GM20431 (cell line): ENCODE measurements around the gene SLC25A25.
"Not testable (repeated sequence)": the region's sequence is repeated elsewhere in the genome, so short reads cannot be mapped to it uniquely, and the experiment has no call there.

Experiments used
- in situ Hi-C: fragments of 300-500 bp; cut with MseI, MboI; formaldehyde crosslinking; loops from one replicate; pipeline ENCODE4 v1.15.0; 2020; ENCODE audit warnings: low sequenced_read_pairs; ENCODE audit not compliant: unreplicated experiment

SLC25A25 gene

GRCh38 chr9:128070874-128071273 lies 2.8 kb downstream of the SLC25A25 start:
- in situ Hi-C loops, result no loop called here

DNA sequence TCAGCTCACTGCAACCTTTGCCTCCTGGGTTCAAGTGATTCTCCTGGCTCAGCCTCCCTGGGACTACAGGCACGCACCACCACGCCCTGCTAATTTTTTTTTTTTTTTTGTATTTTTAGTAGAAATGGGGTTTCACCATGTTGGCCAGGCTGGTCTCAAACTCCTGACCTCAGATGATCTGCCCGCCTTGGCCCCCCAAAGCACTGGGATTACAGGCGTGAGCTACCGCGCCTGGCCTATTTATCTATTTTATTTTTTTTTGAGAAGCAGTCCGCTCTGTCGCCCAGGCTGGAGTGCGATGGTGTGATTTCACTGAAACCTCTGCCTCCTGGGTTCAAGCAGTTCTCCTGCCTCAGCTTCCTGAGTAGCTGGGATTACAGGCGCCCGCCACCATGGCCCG lies 3.4 kb downstream of the SLC25A25 start:
- in situ Hi-C loops, result not testable (repeated sequence)

- in situ Hi-C loops, result no loop called here
These were observed 4.4 kb downstream of the SLC25A25 start for GRCh38 chr9:128072144-128073021.

GRCh38 chr9:128073253-128073886 lies 5.3 kb downstream of the SLC25A25 start:
- in situ Hi-C loops, result no loop called here

- in situ Hi-C loops, result no loop called here
These were observed 9.9 kb downstream of the SLC25A25 start for GRCh38 chr9:128077847-128078503.

DNA sequence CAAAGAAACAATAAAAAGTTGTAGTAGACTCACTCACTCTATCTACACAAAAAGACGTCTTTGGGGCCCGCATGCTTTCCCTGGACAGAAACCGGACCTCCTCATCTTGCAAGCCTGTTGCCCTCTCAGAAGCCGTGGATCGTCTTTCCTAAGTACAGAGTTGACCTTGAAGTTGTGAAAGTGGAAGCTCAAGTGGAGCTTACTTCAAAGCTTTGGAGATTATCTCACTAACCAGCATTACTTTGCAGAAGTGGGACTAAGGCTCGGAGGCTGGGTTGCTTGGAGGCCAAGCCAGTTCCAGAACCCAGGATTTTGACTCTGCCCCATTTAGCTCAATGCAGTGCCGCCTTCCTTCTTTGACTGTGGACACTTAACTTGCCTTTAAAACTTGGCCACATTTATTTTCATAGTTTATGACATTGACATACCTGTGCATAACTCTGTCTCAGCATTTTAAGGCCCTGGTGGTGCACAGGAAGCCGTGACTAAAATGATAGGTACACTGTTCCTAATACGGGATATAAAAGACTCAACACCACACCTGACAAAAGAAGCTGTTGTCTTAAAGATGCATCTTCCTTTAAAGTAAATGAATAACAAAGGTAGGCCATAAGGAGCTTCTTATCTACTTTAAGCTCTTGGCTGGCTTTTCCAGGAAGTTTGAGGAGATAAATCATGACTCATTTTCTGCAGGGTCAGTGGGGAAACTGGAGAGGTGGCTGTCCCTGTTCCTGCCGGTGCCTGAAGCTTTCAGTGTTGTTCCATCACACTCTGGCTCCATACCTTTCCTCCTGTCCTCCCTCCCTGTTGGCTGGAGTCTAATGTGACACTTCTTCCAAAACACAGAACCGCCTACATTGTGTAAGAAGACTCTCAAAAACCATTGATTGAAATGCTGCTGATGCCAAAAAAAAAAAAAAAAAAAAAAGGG lies 10.7 kb downstream of the SLC25A25 start:
- in situ Hi-C loops, result no loop called here

- in situ Hi-C loops, result no loop called here
These were observed 12.2 kb downstream of the SLC25A25 start for GRCh38 chr9:128080206-128080605.

- in situ Hi-C loops, result no loop called here
These were observed 13.0 kb downstream of the SLC25A25 start for GRCh38 chr9:128081056-128081455.

- in situ Hi-C loops, result no loop called here
These were observed 14.1 kb downstream of the SLC25A25 start for GRCh38 chr9:128082151-128082550.

DNA sequence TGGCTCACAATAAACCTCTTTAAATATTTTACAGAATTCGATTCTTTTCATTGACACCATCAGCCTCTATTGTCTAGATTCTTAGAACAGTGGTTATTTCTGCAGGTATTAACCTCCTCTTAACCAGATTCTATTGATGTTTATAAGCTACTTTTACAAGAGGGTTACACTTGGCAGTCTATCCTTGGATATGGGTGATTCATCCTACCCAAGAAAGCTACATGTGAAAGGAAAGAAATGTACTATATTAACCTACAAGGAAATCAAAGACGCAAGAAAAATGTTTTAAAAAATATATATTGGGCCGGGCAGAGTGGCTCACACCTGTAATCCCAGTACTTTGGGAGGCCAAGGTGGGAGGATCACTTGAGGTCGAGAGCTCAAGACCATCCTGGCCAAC lies 16.7 kb downstream of the SLC25A25 start:
- in situ Hi-C loops, result no loop called here

DNA sequence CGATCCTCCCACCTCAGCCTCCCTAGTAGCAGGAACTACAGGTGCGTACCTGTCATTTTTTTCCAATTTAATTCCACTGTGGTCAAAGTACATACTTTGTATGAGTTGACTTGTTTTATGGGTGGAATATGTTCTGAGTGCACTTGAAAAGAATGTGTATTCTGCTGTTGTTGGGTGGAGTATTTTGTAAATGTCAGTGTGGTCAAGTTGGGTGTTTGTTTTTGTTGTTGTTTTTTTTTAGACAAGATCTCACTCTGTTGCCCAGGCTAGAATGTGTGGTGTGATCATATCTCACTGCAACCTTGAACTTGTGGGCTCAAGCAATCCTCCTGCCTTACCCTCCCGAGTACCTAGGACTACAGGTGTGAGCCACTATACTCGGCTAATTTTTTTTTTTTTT lies 17.9 kb downstream of the SLC25A25 start:
- in situ Hi-C loops, result no loop called here

- in situ Hi-C loops, result no loop called here
These were observed 19.2 kb downstream of the SLC25A25 start for GRCh38 chr9:128087262-128087661.

GRCh38 chr9:128088253-128088945 lies 20.4 kb downstream of the SLC25A25 start:
- in situ Hi-C loops, result no loop called here

DNA sequence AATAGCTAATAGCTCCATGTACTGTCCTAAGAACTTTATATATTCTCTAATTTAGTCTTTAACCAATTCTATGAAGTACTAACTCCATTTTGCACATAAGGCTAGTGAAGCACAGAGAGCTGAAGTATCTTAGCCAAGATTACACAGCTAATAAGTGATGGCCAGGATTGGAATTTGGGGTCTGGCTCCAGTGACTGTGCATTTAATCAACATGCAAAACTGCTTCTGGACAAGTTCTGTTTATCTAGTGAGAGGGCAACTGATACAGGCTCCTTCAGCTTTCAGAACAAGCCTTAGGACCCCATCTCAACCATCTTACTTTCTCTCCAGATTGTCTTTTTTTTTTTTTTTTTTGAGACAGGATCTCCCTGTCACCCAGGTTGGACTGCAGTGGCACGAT lies 21.3 kb downstream of the SLC25A25 start:
- in situ Hi-C loops, result no loop called here

GRCh38 chr9:128091144-128091543 lies 23.1 kb downstream of the SLC25A25 start:
- in situ Hi-C loops, result no loop called here

DNA sequence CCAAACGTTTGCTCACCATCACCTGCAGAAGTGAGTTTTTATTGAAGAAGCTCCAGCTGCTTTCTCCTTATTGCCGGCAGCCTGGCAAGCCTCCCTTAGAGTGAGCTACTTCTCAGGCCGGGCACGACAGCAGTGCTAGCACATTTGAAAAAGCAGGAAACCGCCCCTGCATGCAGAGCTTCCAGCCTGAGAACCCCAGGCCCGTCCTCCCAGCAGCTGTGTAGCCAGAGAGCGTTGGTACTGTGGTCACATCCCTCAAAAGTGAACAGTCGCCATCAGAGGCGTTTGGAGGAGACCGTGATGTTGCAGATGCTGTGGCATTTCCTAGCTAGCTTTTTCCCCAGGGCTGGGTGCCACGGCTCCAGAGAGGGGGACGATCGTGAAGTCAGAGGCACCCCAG lies 23.5 kb downstream of the SLC25A25 start:
- in situ Hi-C loops, result no loop called here

GRCh38 chr9:128092199-128092977 lies 24.4 kb downstream of the SLC25A25 start:
- in situ Hi-C loops, result no loop called here

DNA sequence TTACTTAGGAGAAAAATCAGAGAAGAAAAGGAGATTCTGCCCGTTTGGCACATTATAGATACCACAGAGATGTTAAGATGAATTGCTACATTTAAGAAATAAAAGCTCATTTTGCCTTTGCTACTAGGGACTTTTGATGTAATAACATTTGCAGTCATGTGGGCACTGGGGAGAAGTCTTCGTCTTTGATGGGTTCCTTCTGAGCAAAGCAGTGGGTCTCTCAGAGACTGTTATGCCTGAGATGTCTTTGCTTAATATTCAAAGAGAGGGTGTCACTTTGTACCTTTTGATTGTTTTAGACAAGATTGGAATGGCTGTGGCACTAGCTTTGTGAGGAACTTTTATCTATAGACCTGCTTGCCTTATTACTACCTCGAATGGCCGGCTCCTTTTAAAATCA lies 25.0 kb downstream of the SLC25A25 start:
- in situ Hi-C loops, result no loop called here
